Esophagus squamous epithelium (tissue), 4 donors: ENCODE measurements around the gene PIWIL4.

Source experiments
- POLR2A ChIP-seq, 4 donors: fragments of 450-650 bp; IDR thresholded peaks; one replicate each; pipeline ENCODE4 v1.6.1; 2017; ENCODE audit warnings: antibody characterized with exemption in 4 of 4, mild to moderate bottlenecking in 4 of 4, moderate library complexity in 3 of 4
- TF ChIP-seq, protein P1 (sequence below), 6 experiments: fragments of 450-650 bp in 4 of 6; fragments of 200-600 bp in 2 of 6; sonication (generic) in 2 of 6; IDR thresholded peaks; one replicate each; pipeline ENCODE4 v1.5.1; 2016 to 2019; ENCODE audit warnings: antibody characterized with exemption in 6 of 6, mild to moderate bottlenecking in 4 of 6, moderate library complexity in 4 of 6

DNA sequence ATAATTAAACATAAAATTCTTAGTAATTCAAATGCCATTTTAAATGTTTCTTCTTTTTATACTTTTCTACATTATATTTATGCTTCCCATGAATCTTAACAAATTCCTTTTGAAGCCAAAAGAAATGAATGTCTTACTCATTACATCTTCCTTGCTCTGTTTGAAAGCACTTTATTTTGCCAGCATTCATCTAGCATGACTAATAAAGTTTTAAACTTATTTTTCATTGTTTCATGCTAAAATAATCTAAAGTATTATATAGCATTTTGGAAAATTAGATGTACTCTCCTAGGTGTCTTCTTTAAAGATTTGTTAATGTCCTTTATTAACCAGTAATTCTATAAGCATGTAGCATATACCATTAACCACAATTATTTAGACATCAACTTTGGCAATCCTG, 9.7 kb upstream of the PIWIL4 start:
- TF ChIP-seq, protein P1, sequence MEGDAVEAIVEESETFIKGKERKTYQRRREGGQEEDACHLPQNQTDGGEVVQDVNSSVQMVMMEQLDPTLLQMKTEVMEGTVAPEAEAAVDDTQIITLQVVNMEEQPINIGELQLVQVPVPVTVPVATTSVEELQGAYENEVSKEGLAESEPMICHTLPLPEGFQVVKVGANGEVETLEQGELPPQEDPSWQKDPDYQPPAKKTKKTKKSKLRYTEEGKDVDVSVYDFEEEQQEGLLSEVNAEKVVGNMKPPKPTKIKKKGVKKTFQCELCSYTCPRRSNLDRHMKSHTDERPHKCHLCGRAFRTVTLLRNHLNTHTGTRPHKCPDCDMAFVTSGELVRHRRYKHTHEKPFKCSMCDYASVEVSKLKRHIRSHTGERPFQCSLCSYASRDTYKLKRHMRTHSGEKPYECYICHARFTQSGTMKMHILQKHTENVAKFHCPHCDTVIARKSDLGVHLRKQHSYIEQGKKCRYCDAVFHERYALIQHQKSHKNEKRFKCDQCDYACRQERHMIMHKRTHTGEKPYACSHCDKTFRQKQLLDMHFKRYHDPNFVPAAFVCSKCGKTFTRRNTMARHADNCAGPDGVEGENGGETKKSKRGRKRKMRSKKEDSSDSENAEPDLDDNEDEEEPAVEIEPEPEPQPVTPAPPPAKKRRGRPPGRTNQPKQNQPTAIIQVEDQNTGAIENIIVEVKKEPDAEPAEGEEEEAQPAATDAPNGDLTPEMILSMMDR (IDR thresholded peaks at IDR 0.05) = no peak
- TF ChIP-seq POLR2A (IDR thresholded peaks at IDR 0.05) = no peak
